ENCODE results near the gene PIK3AP1.

GRCh38 chr10:96714031-96714590 is 6.2 kb downstream of the PIK3AP1 start:
- no peak for TF ChIP-seq POLR2AphosphoS5 (IDR thresholded peaks at IDR 0.05; ENCODE audit: low read depth, low read length)
- no peak for TF ChIP-seq ELF1 (IDR thresholded peaks at IDR 0.05; ENCODE audit: borderline replicate concordance, low read depth)
- no peak for TF ChIP-seq POLR2A (IDR thresholded peaks at IDR 0.05; ENCODE audit: borderline replicate concordance, extremely low read depth, insufficient read depth, insufficient read length)
- no peak for TF ChIP-seq SIN3A (IDR thresholded peaks at IDR 0.05; ENCODE audit: low read depth)
- no peak for TF ChIP-seq CTCF (IDR thresholded peaks at IDR 0.05 in 2 of 3, conservative IDR thresholded peaks at IDR 0.05 in 1 of 3; ENCODE audit: borderline replicate concordance in 1 of 3, insufficient read depth in 1 of 3, low read depth in 2 of 3, low read length in 2 of 3)
- no peak for TF ChIP-seq CBX3 (IDR thresholded peaks at IDR 0.05; ENCODE audit: low read depth)
- TF ChIP-seq ATF3 (IDR thresholded peaks at IDR 0.05), result no peak

All from HCT116 (cell line).